Caco-2 (cell line): ENCODE results near the gene RAB41. TPM values are rescaled to one million over a fixed set of nuclear protein-coding genes. Genes with fewer than 3 reads are reported as not detected.

ENCODE experiments used
- Bru-seq: library from RNA; stranded (reverse); fragments of 400-500 nt; gene quantifications from one replicate; lab custom pipeline; 2021; lab: Mats Ljungman, UMichigan
- BruChase-seq, 2 experiments: library from RNA; stranded (reverse); fragments of 400-500 nt; gene quantifications; one replicate each; lab custom pipeline; 2021; lab: Mats Ljungman, UMichigan
- BruUV-seq: library from RNA; stranded (reverse); fragments of 400-500 nt; replicated peaks from 2 replicates; lab custom pipeline; 2021; lab: Mats Ljungman, UMichigan
- CTCF ChIA-PET: fragments of 300-600 bp; sonication (Branson Sonifier 250); formaldehyde crosslinking; loops from one replicate; lab custom pipeline; 2022; ENCODE audit warnings: antibody characterized with exemption; lab: Charles Lee
- POLR2A ChIA-PET: fragments of 300-600 bp; sonication (Branson Sonifier 250); formaldehyde crosslinking; loops from one replicate; lab custom pipeline; 2022; ENCODE audit warnings: antibody characterized with exemption; lab: Charles Lee
- DNase-seq, 2 experiments: peaks; one replicate each; pipeline versions ENCODE4 v3.0.0 to v3.0.0-alpha.2; 2020 to 2022
- H3K27me3 ChIP-seq: replicated peaks from 2 replicates; pipeline ENCODE4 v1.6.0; 2011; ENCODE audit warnings: low read length; ENCODE audit not compliant: control insufficient read depth, insufficient read depth
- H3K36me3 ChIP-seq: 2 replicates; pipeline ENCODE4 v1.5.1; 2011; ENCODE audit warnings: low read length; ENCODE audit not compliant: control insufficient read depth, insufficient read depth
- H3K4me1 ChIP-seq: fragments of 250-450 bp; sonication (Bioruptor Pico); 2 replicates; pipeline ENCODE4 v1.5.1; 2020; ENCODE audit warnings: mild to moderate bottlenecking
- H3K4me3 ChIP-seq: 2 replicates; pipeline ENCODE4 v1.5.1; 2011; ENCODE audit warnings: low read depth, mild to moderate bottlenecking, control low read depth, low read length
- H3K9me3 ChIP-seq: fragments of 250-450 bp; sonication (Bioruptor Pico); 2 replicates; pipeline ENCODE4 v1.5.1; 2020; ENCODE audit warnings: mild to moderate bottlenecking, moderate library complexity
- H3K27ac Mint-ChIP-seq: one replicate; pipeline ENCODE4 v1.8.0; 2022; ENCODE audit warnings: mixed read lengths; ENCODE audit not compliant: unreplicated experiment
- H3K27me3 Mint-ChIP-seq: one replicate; pipeline ENCODE4 v1.8.0; 2022; ENCODE audit warnings: mixed read lengths; ENCODE audit not compliant: insufficient read depth, unreplicated experiment
- H3K36me3 Mint-ChIP-seq: one replicate; pipeline ENCODE4 v1.8.0; 2022; ENCODE audit warnings: mild to moderate bottlenecking, mixed read lengths; ENCODE audit not compliant: insufficient read depth, unreplicated experiment
- H3K4me1 Mint-ChIP-seq: one replicate; pipeline ENCODE4 v1.8.0; 2022; ENCODE audit warnings: low read depth, mixed read lengths; ENCODE audit not compliant: unreplicated experiment
- H3K4me3 Mint-ChIP-seq: one replicate; pipeline ENCODE4 v1.8.0; 2022; ENCODE audit warnings: mild to moderate bottlenecking, moderate library complexity, mixed read lengths; ENCODE audit not compliant: unreplicated experiment
- H3K9me3 Mint-ChIP-seq: one replicate; pipeline ENCODE4 v1.8.0; 2022; ENCODE audit warnings: mixed read lengths; ENCODE audit not compliant: unreplicated experiment
- intact Hi-C: fragments of 100-400 bp; cut with micrococcal nuclease; formaldehyde crosslinking; loops from one replicate; pipeline ENCODE4 v1.10.0; 2022; ENCODE audit not compliant: unreplicated experiment
- long read RNA-seq: library from polyadenylated mRNA; stranded (forward); transcript quantifications from one replicate; pipeline ENCODE4 v2.0.0, GENCODE V29; 2022
- total RNA-seq: library from RNA; stranded (reverse); gene quantifications from 2 replicates; pipeline ENCODE4 v1.2.3, GENCODE V29; 2022
- TF ChIP-seq, protein P1 (sequence below), 2 experiments: fragments of 200-600 bp in 1 of 2; IDR thresholded peaks; 1 replicate in 1 of 2; 2 replicates in 1 of 2; pipeline versions ENCODE4 v1.5.1 to v1.8.0; 2011 to 2022; ENCODE audit warnings: antibody characterized with exemption in 1 of 2, control low read depth in 1 of 2, inconsistent platforms in 1 of 2, low read depth in 1 of 2, low read length in 1 of 2, mild to moderate bottlenecking in 1 of 2, moderate library complexity in 1 of 2; ENCODE audit not compliant: insufficient read depth in 1 of 2, severe bottlenecking in 1 of 2, unreplicated experiment in 1 of 2

RAB41 gene
- total RNA-seq (not detected in 2 replicates), Bru-seq, nascent RNA (not detected), BruChase-seq, experiment 1, labeled RNA remaining after a 2-hour chase (not detected), BruChase-seq, experiment 2, labeled RNA remaining after a 6-hour chase (not detected)
- long read RNA-seq, result 0 reads

- intact Hi-C loops, result no loop called here
- Mint-ChIP-seq H3K4me3 (no peak within 1 kb of the TSS), H3K36me3 (no peaks in the 10 kb centered on the region), H3K27ac (no peak within 1 kb of the TSS), H3K9me3 (no peaks in the 10 kb centered on the region), H3K27me3 (peaks cover 4% of the 10 kb centered on the region), H3K4me1 (peaks cover 7% of the 10 kb centered on the region)
- H3K4me3 ChIP-seq, result no peak within 1 kb of the TSS
- ChIA-PET CTCF (no interaction called here), POLR2A (no interaction called here)
- TF ChIP-seq, protein P1, sequence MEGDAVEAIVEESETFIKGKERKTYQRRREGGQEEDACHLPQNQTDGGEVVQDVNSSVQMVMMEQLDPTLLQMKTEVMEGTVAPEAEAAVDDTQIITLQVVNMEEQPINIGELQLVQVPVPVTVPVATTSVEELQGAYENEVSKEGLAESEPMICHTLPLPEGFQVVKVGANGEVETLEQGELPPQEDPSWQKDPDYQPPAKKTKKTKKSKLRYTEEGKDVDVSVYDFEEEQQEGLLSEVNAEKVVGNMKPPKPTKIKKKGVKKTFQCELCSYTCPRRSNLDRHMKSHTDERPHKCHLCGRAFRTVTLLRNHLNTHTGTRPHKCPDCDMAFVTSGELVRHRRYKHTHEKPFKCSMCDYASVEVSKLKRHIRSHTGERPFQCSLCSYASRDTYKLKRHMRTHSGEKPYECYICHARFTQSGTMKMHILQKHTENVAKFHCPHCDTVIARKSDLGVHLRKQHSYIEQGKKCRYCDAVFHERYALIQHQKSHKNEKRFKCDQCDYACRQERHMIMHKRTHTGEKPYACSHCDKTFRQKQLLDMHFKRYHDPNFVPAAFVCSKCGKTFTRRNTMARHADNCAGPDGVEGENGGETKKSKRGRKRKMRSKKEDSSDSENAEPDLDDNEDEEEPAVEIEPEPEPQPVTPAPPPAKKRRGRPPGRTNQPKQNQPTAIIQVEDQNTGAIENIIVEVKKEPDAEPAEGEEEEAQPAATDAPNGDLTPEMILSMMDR (IDR thresholded peaks at IDR 0.05; ENCODE audit: insufficient read depth in 1 of 2, low read depth in 1 of 2, low read length in 1 of 2, severe bottlenecking in 1 of 2, unreplicated experiment in 1 of 2), result no peak
- H3K27me3 ChIP-seq, result no peaks in the 10 kb centered on the region
- H3K36me3 ChIP-seq, result no peaks in the 10 kb centered on the region
- H3K9me3 ChIP-seq, result no peaks in the 10 kb centered on the region
- DNase-seq, result no peak
- H3K4me1 ChIP-seq, result no peaks in the 10 kb centered on the region
- BruUV-seq, result no TSS peak
Measured at GRCh38 chrX:70281951-70282350, at the start of gene RAB41. TSS of gene RAB41 (plus strand) at chrX:70282172. CDS start at chrX:70282218, 46 bp downstream.

DNA sequence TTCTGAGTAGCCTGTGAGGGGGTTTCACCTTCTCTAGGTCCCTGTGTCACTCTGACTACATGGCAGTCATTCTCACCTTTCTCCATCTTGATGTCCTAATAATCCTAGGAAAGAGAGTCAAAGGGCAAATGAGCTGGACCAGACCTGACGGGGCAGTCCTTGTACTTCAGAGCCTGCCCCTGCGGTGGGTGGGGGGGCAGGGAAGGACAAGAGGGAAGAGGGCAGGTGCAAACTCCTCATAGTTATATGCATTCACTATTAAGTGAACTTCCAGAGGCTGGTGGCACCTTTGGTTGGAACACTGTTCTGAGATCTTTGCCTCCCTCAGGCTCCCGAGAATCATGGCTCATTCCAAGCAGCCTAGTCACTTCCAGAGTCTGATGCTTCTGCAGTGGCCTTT is 47.6 kb upstream of the RAB41 start, which contains the start of gene AWAT1:
AWAT1 (plus strand) TSS at position 301 of the 400 bp plus-strand sequence; CDS start at position 342, 41 bp downstream.
- H3K4me1 Mint-ChIP-seq, result no peaks in the 10 kb centered on the region
- Histone ChIP-seq H3K4me1 (no peaks in the 10 kb centered on the region), H3K36me3 (no peaks in the 10 kb centered on the region), H3K9me3 (no peaks in the 10 kb centered on the region), H3K27me3 (no peaks in the 10 kb centered on the region), H3K4me3 (no peak within 1 kb of the TSS)
- TF ChIP-seq, protein P1 (IDR thresholded peaks at IDR 0.05; ENCODE audit: insufficient read depth in 1 of 2, low read depth in 1 of 2, low read length in 1 of 2, severe bottlenecking in 1 of 2, unreplicated experiment in 1 of 2), result no peak
- POLR2A ChIA-PET, result no interaction called here
- H3K36me3 Mint-ChIP-seq, result no peaks in the 10 kb centered on the region
- no peaks in the 10 kb centered on the region for H3K27me3 Mint-ChIP-seq
- no TSS peak for BruUV-seq
- intact Hi-C loops, result no loop called here
- H3K4me3 Mint-ChIP-seq, result no peak within 1 kb of the TSS
- CTCF ChIA-PET, result no interaction called here
- H3K27ac Mint-ChIP-seq, result no peak within 1 kb of the TSS
- DNase-seq, result no peak
- H3K9me3 Mint-ChIP-seq, result no peaks in the 10 kb centered on the region

GRCh38 chrX:70240751-70241150 is 41.2 kb upstream of the RAB41 start:
- no TSS peak for BruUV-seq
- Mint-ChIP-seq H3K4me3 (no peak overlapping the region), H3K4me1 (no peaks in the 10 kb centered on the region), H3K9me3 (no peaks in the 10 kb centered on the region), H3K27me3 (no peaks in the 10 kb centered on the region), H3K36me3 (no peaks in the 10 kb centered on the region), H3K27ac (no peak overlapping the region)
- Histone ChIP-seq H3K4me1 (no peaks in the 10 kb centered on the region), H3K27me3 (no peaks in the 10 kb centered on the region), H3K4me3 (no peak overlapping the region), H3K9me3 (no peaks in the 10 kb centered on the region), H3K36me3 (no peaks in the 10 kb centered on the region)
- POLR2A ChIA-PET, result no interaction called here
- CTCF ChIA-PET, result no interaction called here
- DNase-seq, result no peak
- intact Hi-C loops, result no loop called here
- TF ChIP-seq, protein P1 (IDR thresholded peaks at IDR 0.05; ENCODE audit: insufficient read depth in 1 of 2, low read depth in 1 of 2, low read length in 1 of 2, severe bottlenecking in 1 of 2, unreplicated experiment in 1 of 2), result no peak
